GM12892 (cell line): ENCODE results near the gene ICE2.
A peak's percentile ranks its signal among the peaks of the same experiment; 100 is the strongest.

Source experiments
- POLR2A ChIP-seq: IDR thresholded peaks from 2 replicates; pipeline ENCODE4 v1.6.1; 2011; ENCODE audit warnings: low read depth, low read length, control low read depth
- POLR2AphosphoS5 ChIP-seq: IDR thresholded peaks from 2 replicates; pipeline ENCODE4 v1.6.1; 2011; ENCODE audit warnings: low read depth, low read length, control low read depth

GRCh38 chr15:60478566-60479360, at the start of gene ICE2:
- TF ChIP-seq POLR2A, result peak; percentile 98
- peak; percentile 98 for TF ChIP-seq POLR2AphosphoS5
